Midbrain (tissue), 1 donor: Measurements from ENCODE around the gene APPBP2.
"Not testable (repeated sequence)": the region's sequence is repeated elsewhere in the genome, so short reads cannot be mapped to it uniquely, and the experiment has no call there.

Experiments
- DNase-seq: peaks from one replicate; lab custom pipeline; 2025; lab: John Stamatoyannopoulos, UW

APPBP2 gene, protein sequence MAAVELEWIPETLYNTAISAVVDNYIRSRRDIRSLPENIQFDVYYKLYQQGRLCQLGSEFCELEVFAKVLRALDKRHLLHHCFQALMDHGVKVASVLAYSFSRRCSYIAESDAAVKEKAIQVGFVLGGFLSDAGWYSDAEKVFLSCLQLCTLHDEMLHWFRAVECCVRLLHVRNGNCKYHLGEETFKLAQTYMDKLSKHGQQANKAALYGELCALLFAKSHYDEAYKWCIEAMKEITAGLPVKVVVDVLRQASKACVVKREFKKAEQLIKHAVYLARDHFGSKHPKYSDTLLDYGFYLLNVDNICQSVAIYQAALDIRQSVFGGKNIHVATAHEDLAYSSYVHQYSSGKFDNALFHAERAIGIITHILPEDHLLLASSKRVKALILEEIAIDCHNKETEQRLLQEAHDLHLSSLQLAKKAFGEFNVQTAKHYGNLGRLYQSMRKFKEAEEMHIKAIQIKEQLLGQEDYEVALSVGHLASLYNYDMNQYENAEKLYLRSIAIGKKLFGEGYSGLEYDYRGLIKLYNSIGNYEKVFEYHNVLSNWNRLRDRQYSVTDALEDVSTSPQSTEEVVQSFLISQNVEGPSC

DNA sequence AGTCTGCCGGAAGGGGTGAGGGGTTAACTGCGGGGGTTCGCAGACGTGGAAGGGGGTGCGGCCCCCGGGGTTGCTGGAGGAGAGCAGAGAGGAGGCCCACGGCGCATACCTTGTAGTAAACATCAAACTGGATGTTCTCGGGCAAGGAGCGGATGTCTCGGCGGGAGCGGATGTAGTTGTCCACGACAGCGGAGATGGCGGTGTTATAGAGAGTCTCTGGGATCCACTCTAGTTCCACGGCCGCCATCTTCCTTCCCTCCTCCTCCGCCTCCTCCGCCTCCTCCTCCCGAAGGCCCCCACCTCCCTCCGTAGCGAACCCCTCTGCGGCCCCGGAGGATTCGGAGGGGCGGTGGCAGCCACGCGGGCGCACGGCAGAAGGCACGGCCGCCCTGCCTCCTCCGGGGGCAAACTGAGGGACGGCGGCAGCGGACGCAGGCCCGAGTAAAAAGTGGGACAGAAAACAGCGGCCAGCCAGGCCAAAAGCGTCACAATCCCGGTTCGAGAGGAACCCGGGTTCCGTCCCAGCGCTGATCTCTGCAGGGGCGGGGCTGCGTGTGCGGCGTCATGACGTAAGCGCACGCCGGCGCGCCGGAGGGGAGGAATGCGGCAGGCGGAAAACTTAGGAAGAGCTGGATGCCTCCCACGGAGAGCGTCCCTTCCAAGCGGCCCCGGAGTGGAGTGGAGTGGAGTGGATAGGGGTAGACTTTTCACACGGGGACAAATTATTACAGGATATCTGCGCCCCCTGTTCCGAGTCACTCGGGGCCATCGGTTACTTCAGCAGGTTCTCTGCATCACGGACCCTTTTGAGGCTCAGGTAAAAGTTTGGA is at the start of gene APPBP2:
TSS of gene APPBP2 (minus strand) at position 558 of the 830 bp plus-strand sequence. CDS start at position 247, 311 bp downstream.
- DNase-seq: peak; percentile 93

DNA sequence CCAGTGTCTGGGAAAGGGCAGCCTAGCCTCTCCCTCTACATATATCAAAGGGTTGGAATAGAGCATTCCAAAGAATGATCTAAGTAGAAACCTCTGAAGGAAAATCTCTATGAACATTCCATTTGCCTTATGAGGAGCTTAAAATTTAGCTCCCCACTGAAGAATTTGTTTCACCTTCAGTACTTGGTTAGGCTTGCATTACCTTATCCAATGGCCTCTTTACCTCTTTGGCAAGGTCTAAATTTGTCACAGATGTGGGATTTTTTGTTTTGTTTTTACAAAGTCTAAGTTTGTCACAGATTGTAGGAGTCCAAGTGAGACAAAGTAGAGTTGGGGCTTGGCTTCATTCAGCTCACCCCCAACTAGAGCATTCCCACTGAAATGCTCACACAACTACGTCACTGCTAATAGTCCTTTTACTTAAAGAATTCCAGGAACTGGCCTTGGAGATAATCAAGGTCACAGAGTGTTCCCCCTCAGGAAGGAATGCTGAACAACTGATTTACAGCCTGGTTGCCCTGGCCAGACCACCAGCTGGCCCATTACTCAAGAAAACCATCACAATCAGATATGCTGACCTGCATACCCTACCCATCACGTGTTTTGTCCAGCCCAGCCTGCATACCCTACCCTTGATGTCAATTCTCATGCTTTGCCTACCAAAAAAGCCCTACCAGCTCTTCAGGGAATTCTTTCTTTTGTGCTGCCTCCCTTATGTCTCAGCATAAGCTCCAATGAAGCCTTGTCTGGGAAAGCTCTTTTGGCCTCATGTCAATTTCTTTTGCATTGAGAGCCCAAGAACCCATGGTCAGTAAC is 47.4 kb upstream of the APPBP2 start:
- DNase-seq: no peak

DNA sequence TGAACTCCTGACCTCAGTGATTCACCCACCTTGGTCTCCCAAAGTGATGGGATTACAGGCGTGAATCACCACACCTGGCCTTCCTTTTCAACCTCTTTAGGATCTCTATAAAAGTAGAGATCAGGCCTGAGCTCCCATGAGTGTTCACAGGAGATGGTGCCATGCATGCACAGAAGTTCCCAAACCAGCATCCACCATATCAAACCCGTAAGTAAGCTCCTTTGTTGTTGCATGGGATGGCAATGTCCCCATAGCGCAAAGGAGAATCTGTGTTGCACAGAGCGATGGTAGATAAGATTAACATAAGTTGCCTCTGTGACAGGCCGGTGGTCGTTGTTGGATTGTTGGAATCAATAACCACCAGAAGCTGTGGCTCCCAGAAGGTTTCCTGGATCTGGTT is 39.2 kb upstream of the APPBP2 start:
- no peak for DNase-seq

DNA sequence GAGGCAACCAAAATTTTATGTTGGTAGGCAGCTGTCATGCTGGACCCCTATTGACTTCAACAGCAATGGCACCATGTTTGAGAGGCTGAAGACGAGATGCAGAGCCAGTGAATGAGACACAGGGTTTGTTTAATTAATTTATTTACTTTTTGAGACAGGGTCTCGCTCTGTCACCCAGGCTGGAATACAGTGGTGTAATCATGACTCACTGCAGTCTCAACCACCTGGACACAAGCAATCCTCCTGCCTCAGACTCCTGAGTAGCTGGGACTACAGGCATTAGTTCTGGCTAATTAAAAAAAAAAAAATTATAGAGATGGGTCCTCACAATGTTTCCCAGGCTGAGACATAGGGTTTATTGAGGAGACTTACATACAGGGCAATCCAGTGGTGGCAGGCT is 37.7 kb upstream of the APPBP2 start:
- DNase-seq: no peak

DNA sequence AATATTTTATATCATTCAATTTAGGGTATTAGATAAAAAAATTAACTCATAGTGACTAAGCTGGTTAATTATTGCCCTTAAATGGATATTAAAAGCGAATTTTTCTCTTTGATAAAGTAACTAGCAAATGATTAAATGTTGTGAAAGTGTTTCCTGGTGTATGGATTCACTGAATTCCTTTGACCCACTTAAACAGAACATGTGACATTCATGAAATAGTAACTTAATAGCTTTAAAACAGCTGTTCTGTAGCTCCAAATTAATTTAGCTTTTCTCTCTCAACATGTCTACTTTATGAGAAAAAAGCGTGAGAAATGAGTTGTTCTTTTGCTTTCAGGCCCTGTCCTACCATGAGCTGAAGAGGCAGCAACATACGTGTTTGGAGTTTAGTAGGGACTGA is 36.4 kb upstream of the APPBP2 start:
- DNase-seq: no peak

DNA sequence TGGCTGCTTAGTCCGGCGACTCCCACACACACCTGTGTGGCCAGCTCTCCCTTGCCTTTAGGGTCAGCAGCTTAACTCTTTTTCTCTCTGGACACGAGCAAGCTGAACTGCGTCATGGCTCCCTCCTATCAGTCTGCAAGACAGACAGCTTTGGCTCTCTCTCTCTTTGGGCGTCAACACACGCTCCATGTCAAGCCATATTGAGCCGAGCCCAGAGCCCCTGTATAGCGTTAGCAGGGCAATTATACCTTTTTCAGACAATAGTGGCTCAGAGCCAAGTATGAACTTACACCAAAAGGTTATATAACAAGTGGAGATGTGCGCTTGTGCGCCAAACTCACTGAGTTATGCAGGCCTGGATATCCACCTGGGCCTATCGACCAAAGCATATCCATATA is 34.8 kb upstream of the APPBP2 start:
- DNase-seq: no peak

DNA sequence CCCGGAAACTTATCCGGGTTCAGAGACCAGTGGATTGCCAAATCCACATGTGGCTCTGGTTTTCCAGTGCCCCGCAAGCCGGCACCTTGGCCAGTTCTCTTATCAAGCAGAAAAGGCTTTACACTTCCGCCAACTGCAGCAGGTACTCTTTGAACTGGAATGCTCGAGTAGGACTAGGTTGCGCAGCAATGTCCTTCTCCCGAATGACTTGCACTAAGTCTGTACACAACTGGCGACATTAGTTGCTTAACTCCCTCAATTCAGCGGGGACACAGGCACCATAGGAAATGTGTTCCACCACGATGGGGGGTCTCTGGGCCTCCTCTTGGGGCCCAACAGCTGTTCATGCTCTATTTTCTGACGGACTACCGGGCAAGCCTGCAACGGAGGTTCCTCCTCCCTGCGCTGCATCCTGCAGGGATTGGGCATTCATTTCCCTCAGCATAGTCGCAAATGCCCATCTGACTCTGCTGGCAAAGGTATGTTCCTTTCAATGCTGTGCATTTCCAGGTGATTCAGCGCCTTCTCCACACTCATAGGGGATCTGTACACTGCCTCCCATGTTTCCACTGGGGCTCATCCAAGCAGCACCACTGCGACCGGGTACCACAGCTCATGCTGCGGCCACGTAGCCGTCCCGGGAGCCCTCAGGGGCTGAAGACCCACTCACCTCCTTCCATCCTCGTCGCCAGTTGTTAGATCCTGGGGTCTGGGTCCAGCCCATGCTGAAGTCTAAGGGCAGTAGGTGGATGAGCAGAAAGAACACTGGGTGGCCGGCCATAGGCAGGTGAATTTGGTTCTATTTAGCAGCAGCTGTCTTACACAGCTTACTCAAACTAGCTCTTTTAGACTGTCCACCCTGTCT is 34.2 kb upstream of the APPBP2 start:
- no peak for DNase-seq

DNA sequence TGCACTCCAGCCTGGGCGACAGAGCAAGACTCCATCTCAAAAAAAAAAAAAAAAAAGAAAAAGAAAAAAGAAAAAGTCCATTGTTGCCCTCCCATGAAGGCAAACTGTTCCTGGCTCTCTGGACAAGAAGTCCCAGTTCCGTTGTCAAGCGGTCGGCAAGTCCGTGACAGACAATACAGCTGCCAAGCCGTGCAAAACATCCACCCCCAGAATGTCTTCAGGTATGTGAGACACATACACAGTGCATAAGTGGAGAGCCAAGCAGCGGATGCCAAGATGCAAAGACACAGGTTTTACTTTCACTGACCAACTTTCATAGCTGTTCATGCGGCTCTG is 33.6 kb upstream of the APPBP2 start:
- no peak for DNase-seq

DNA sequence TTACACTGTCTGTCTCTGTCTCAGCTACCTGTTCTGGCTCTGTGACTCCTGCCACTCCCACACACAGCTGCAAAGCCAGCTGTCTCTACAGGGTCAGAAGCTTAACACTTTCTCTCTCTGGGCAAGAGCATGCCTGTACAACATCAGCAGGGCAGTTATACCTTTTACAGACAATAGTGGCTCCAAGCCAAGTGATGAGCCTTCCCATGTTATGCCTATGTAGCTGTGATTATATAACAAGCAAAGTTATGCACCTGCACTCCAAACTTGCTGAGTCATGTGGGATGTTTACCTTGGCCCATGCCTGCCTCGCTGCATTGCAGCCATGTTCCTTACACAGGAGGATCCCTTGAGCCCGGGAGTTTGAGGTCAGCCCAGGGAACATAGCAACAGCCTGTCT is 31.8 kb upstream of the APPBP2 start:
- no peak for DNase-seq

DNA sequence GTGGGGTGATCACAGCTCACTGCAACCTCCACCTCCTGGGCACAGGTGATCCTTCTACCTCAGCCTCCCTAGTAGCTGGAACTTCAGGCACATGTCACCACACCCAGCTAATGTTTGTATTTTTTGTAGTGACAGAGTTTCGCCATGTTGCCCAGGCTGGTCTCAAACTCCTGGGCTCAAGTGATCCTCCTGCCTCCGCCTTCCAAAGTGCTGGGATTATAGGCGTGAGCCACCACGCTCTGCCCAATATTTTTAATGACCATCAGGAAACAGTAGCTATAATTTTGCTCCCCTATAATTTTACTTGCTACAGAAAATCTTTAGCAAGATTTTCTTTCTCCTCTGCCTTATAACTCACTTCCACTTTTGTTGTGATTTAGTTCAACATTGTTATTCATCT is 29.7 kb upstream of the APPBP2 start:
- DNase-seq: no peak

DNA sequence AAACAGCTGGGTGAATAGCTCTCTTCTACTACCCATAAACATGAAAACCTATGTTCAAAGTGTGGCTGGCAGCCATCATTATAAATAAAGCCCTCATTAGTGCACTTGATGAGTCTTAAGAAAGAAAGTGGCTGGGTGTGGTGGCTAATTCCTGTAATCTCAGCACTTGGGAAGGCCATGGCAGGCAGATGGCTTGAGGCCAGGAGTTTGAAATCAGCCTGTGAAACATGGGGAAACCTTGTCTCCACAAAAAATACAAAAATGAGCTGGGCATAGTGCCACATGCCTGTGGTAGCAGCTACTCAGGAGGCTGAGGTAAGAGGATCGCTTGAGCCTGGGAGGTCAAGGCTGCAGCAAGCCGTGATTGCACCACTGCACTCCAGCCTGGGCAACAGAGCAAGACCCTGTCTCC is 28.3 kb upstream of the APPBP2 start:
- no peak for DNase-seq

DNA sequence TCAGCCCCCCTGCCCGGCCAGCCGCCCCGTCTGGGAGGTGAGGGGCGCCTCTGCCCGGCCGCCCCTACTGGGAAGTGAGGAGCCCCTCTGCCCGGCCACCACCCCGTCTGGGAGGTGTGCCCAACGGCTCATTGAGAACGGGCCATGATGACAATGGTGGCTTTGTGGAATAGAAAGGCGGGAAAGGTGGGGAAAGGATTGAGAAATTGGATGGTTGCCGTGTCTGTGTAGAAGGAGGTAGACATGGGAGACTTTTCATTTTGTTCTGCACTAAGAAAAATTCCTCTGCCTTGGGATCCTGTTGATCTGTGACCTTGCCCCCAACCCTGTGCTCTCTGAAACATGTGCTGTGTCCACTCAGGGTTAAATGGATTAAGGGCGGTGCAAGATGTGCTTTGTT is 26.2 kb upstream of the APPBP2 start:
- DNase-seq: not testable (repeated sequence)

DNA sequence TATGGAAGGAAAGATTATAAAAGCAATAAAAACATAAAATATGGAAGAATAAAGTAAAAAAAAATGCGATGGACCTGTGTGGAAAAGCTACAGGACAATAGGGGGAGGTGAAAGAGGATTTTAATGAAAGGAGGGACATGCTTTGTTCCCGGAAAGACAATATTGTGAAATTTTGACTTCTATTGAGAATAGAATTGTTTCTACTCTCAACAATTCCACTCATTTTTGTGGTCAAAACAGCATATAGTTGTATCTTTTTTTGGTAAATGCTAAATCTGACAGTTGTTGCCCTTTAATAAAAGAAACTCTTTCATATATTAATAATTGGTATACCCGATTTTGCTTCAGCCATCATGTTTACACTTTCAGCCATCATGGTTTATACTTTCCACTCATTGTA is 22.9 kb upstream of the APPBP2 start:
- no peak for DNase-seq

DNA sequence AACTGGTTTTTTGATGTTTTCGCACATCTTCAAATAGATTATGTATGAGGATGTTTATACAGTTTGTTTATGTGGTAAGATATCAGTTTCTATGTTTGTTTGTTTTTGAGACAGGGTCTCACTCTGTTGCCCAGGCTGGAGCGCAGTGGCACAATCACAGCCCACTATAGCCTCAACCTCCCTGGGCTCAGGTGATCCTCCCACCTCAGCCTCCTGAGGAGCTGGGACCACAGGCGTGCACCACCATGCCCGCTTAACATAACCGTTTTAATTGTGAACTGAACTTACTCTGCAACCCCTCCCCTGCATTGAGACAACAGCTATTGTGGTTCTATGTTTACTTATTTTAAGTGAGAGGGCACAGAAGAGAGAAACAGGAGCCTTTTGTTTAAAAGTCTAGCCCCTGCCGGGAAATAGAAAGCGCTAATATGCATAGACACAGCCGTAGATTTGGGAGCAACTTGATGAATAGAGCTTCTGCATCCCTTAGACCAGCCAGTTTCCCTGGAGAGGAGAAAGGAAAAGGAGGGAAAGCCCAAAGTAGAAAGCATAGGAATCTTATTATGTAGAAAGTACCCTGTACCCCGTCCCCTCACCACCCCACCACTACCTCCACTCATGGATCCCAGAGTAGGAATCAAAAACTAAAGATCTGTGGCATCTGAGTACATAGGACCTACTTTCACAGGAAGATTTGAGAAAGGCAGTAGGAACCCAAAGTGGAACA is 19.6 kb upstream of the APPBP2 start:
- peak; percentile 12 for DNase-seq

DNA sequence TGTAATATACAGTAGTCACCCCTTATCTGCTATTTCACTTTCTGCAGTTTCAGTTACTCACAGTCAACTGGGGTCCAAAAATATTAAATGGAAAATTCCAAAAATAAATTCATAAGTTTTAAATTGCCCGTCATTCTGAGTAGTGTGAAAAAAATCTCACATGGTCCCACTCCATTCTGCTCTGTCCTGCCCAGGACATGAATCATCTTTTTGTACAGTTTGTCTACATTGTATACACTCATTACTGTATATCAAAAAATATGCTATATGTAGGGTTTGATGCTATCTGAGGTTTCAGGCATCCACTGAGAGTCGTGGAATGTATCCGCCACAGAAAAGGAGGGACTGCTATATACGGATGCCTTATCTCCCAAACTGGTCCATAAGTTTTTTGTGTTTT is 16.0 kb upstream of the APPBP2 start:
- DNase-seq: no peak

DNA sequence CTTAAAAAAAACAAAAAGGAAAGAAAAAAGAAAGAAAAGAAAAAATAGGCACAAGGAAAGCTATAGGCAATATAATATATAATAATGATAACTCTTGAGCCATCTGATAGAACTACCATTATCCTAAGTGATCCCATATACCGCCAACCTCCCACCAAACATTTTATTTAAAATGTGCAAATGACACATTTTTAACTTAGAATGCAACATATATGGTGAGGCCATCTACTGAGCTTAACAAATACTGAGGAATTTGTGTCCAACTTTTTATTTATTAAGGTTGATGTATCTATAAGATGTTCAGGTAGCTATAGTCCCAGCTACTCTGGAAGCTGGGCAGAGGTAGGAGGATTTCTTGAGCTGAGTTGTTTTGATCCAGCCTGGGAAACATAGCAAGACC is 14.4 kb upstream of the APPBP2 start:
- DNase-seq: no peak

DNA sequence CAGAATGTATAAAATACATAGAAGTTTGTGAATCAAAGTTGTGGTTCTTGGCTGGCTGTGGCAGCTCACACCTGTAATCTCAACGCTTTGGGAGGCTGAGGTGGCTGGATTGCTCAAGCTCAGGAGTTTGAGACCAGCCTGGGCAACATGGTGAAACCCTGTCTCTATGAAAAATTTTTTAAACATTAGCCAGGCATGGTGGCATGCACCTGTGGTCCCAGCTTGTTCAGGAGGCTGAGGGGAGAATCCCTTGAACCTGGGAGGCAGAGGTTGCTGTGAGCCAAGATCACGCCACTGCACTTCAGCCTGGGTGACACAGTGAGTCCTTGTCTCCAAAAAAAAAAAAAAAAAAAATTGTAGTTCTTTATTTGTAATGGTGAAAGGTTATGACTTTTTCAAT is 13.8 kb upstream of the APPBP2 start:
- DNase-seq: no peak

DNA sequence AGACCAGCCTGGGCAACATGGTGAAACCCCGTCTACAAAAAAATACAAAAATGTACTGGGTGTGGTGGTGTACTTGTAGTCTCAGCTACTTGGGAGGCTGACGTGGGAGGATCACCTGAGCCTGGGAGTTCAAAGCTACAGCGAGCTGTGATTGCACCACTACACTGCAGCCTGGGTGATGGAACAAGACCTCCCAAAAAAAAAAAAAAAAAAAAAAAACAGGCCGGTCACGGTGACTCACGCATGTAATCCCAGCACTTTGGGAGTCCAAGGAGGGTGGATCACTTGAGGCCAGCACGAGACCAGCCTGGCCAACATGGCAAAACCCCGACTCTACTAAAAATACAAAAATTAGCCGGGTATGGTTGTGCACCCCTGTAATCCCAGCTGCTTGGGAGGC is 12.7 kb upstream of the APPBP2 start:
- DNase-seq: no peak

DNA sequence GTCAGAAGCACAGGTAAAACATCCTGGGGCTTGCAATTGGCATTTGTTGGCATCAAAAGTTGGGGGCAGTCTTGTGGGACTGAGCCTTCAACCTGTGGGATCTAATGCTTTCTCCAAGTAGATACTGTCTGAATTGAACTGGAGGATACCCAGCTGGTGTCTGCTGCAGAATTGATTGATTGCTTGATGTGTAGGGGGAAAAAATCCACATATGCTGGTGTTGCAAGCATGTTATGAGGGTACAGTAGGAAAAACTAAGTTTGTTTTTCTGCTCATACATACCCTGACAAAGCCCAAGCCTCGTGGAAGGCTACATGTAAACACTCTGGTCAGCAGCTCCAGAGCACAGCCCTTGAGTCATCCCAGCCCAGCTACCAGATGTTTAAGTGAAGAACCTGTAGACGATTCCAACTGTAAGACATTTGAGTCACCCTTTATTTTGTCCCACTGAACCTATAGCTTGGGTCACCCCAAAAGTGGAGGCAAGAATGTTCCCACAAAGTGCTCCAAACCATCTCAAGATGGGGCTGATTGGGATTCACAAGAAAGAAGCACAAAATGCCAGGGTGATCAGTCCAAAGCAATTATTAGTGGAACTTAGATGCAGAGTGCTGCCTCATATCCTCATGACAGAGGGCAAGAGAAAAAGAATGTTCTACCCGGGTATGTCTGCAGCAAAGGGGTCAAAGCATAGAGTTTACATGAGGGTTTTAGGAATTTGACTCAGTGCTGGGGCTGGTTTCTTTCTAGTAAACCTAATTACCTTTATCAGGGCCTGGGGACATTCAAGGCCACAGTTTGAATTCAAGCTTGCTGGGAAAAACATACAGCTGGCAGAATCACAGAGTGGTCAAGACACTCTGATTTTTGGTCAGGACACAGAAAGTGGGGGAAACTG is 9.6 kb upstream of the APPBP2 start:
- DNase-seq: no peak
